Measurements from ENCODE around the gene SPEG.

The SPEG gene

GRCh38 chr2:219438453-219438852 is 3.8 kb downstream of the SPEG start:
- H3K27me3 ChIP-seq (ENCODE audit: low read depth, low read length) = peaks cover 20% of the 10 kb centered on the region
- H3K27ac ChIP-seq (ENCODE audit: low read length) = no peak overlapping the region
- no peaks in the 10 kb centered on the region for H3K36me3 ChIP-seq (ENCODE audit: control insufficient read depth in 1 of 2, insufficient read depth in 2 of 2, low read length in 2 of 2)
- H3K4me3 ChIP-seq (ENCODE audit: low read depth in 1 of 2, low read length in 2 of 2) = no peak overlapping the region
- no peaks in the 10 kb centered on the region for H3K9me3 ChIP-seq (ENCODE audit: control insufficient read depth in 1 of 2, low read length in 2 of 2)
- H3K4me1 ChIP-seq (ENCODE audit: control insufficient read depth in 1 of 2, insufficient read depth in 2 of 2, low read length in 2 of 2) = peaks cover 0 to 44% of the 10 kb centered on the region in 2 donors

- peaks cover 0 to 48% of the 10 kb centered on the region in 2 donors for H3K4me1 ChIP-seq (ENCODE audit: control insufficient read depth in 1 of 2, insufficient read depth in 2 of 2, low read length in 2 of 2)
- H3K36me3 ChIP-seq (ENCODE audit: control insufficient read depth in 1 of 2, insufficient read depth in 2 of 2, low read length in 2 of 2) = no peaks in the 10 kb centered on the region
- no peak overlapping the region for H3K27ac ChIP-seq (ENCODE audit: low read length)
- H3K4me3 ChIP-seq (ENCODE audit: low read depth in 1 of 2, low read length in 2 of 2) = no peak overlapping the region
- H3K27me3 ChIP-seq (ENCODE audit: low read depth, low read length) = peaks cover 20% of the 10 kb centered on the region
- H3K9me3 ChIP-seq (ENCODE audit: control insufficient read depth in 1 of 2, low read length in 2 of 2) = no peaks in the 10 kb centered on the region
Measured at GRCh38 chr2:219439506-219439905, 4.9 kb downstream of the SPEG start.

GRCh38 chr2:219440388-219441256 is 6.0 kb downstream of the SPEG start:
- Histone ChIP-seq H3K27ac (ENCODE audit: low read length) (peak overlapping the region; percentile 82), H3K36me3 (ENCODE audit: control insufficient read depth in 1 of 2, insufficient read depth in 2 of 2, low read length in 2 of 2) (no peaks in the 10 kb centered on the region), H3K4me3 (ENCODE audit: low read depth in 1 of 2, low read length in 2 of 2) (peak overlapping the region in 1 of 2 donors; percentile 58), H3K27me3 (ENCODE audit: low read depth, low read length) (peaks cover 16% of the 10 kb centered on the region), H3K9me3 (ENCODE audit: control insufficient read depth in 1 of 2, low read length in 2 of 2) (no peaks in the 10 kb centered on the region), H3K4me1 (ENCODE audit: control insufficient read depth in 1 of 2, insufficient read depth in 2 of 2, low read length in 2 of 2) (peaks cover 0 to 43% of the 10 kb centered on the region in 2 donors)

GRCh38 chr2:219441451-219442255 is 7.0 kb downstream of the SPEG start:
- H3K9me3 ChIP-seq (ENCODE audit: control insufficient read depth in 1 of 2, low read length in 2 of 2) = no peaks in the 10 kb centered on the region
- no peaks in the 10 kb centered on the region for H3K36me3 ChIP-seq (ENCODE audit: control insufficient read depth in 1 of 2, insufficient read depth in 2 of 2, low read length in 2 of 2)
- peaks cover 0 to 48% of the 10 kb centered on the region in 2 donors for H3K4me1 ChIP-seq (ENCODE audit: control insufficient read depth in 1 of 2, insufficient read depth in 2 of 2, low read length in 2 of 2)
- peak overlapping the region; percentile 82 for H3K27ac ChIP-seq (ENCODE audit: low read length)
- H3K27me3 ChIP-seq (ENCODE audit: low read depth, low read length) = peaks cover 6% of the 10 kb centered on the region
- H3K4me3 ChIP-seq (ENCODE audit: low read depth in 1 of 2, low read length in 2 of 2) = peak overlapping the region in 1 of 2 donors; percentile 58

DNA sequence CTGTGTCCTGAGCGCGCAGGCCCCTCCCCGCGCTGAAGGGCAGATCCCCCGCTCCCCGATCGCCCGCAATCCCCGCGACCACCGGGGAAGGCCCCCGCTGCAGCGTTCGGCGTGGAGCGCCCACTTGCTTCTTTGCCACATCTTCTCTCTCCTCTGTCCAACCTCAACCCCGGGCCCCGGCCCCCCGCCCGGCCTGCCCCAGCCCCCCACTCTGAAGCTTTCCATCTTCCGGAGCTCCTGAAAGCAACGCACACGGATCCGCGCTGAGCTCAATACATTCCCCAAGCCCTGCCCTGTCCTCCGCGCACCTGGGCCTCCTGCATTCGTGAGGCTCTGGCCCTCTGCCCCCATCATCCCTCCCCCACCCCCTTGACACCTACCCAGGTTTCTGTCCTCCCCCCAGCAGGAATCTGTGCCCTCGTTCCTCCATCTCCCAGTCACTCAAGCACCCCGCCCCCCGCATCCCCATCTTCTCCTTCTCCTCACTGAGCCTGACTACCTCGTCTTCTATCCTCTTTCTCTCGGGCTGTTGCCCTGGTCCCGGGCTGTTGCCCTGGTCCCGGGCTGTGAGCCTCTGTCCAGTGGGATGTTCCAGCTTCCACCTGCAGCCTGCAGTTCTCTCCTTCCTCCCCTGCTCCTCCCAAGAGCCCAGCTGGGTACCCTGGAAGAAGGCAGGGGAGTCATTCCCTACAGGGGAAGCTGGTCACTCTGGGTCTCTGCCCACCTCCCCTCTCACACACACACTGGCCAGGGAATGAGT is 7.8 kb downstream of the SPEG start:
- Histone ChIP-seq H3K4me3 (ENCODE audit: low read depth in 1 of 2, low read length in 2 of 2) (peak overlapping the region; percentile 37 to 53), H3K36me3 (ENCODE audit: control insufficient read depth in 1 of 2, insufficient read depth in 2 of 2, low read length in 2 of 2) (no peaks in the 10 kb centered on the region), H3K27me3 (ENCODE audit: low read depth, low read length) (peaks cover 5% of the 10 kb centered on the region), H3K4me1 (ENCODE audit: control insufficient read depth in 1 of 2, insufficient read depth in 2 of 2, low read length in 2 of 2) (peaks cover 0 to 46% of the 10 kb centered on the region in 2 donors), H3K27ac (ENCODE audit: low read length) (peak overlapping the region; percentile 80), H3K9me3 (ENCODE audit: control insufficient read depth in 1 of 2, low read length in 2 of 2) (no peaks in the 10 kb centered on the region)

- peak overlapping the region; percentile 37 to 53 for H3K4me3 ChIP-seq (ENCODE audit: low read depth in 1 of 2, low read length in 2 of 2)
Measured at GRCh38 chr2:219443016-219443696, 8.5 kb downstream of the SPEG start.

DNA sequence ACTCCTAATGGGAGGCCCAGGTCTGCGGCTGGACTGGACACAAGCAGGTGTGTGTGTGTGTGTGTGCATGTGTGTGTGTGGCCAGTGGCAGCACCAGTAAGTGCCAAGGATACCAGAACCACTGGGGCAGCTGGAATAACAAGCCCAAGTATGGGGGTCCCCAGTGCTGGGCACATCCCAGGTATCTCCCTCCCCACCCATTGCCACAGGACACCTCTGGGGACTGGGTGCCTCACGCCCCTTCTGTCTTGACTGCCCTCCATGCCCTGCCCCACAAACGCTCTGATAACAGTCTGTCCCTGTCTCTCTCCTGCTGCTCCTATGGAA is 9.0 kb downstream of the SPEG start:
- Histone ChIP-seq H3K27me3 (ENCODE audit: low read depth, low read length) (peaks cover 12% of the 10 kb centered on the region), H3K27ac (ENCODE audit: low read length) (peak overlapping the region; percentile 80), H3K9me3 (ENCODE audit: control insufficient read depth in 1 of 2, low read length in 2 of 2) (no peaks in the 10 kb centered on the region), H3K4me3 (ENCODE audit: low read depth in 1 of 2, low read length in 2 of 2) (peak overlapping the region; percentile 5 to 41), H3K4me1 (ENCODE audit: control insufficient read depth in 1 of 2, insufficient read depth in 2 of 2, low read length in 2 of 2) (peaks cover 0 to 48% of the 10 kb centered on the region in 2 donors), H3K36me3 (ENCODE audit: control insufficient read depth in 1 of 2, insufficient read depth in 2 of 2, low read length in 2 of 2) (no peaks in the 10 kb centered on the region)

More at GRCh38 chr2:219443016-219443696, 8.5 kb downstream of the SPEG start:
- Histone ChIP-seq H3K36me3 (ENCODE audit: control insufficient read depth in 1 of 2, insufficient read depth in 2 of 2, low read length in 2 of 2) (no peaks in the 10 kb centered on the region), H3K4me1 (ENCODE audit: control insufficient read depth in 1 of 2, insufficient read depth in 2 of 2, low read length in 2 of 2) (peaks cover 0 to 43% of the 10 kb centered on the region in 2 donors), H3K27ac (ENCODE audit: low read length) (peak overlapping the region; percentile 80), H3K27me3 (ENCODE audit: low read depth, low read length) (peaks cover 11% of the 10 kb centered on the region), H3K9me3 (ENCODE audit: control insufficient read depth in 1 of 2, low read length in 2 of 2) (no peaks in the 10 kb centered on the region)

DNA sequence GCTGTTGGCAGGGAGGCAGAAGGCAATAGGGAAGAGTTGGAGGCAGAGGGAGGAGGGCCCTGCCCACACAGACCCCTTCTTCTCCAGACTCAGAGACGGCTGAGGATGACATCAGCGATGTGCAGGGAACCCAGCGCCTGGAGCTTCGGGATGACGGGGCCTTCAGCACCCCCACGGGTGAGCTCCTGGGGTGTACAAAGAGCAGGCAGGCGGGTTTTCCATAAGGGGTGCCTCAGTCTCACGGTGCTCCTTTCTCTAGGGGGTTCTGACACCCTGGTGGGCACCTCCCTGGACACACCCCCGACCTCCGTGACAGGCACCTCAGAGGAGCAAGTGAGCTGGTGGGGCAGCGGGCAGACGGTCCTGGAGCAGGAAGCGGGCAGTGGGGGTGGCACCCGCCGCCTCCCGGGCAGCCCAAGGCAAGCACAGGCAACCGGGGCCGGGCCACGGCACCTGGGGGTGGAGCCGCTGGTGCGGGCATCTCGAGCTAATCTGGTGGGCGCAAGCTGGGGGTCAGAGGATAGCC is 10.0 kb downstream of the SPEG start:
- Histone ChIP-seq H3K4me3 (ENCODE audit: low read depth in 1 of 2, low read length in 2 of 2) (peak overlapping the region in 1 of 2 donors; percentile 41), H3K36me3 (ENCODE audit: control insufficient read depth in 1 of 2, insufficient read depth in 2 of 2, low read length in 2 of 2) (no peaks in the 10 kb centered on the region), H3K27ac (ENCODE audit: low read length) (peak overlapping the region; percentile 80), H3K27me3 (ENCODE audit: low read depth, low read length) (peaks cover 12% of the 10 kb centered on the region), H3K9me3 (ENCODE audit: control insufficient read depth in 1 of 2, low read length in 2 of 2) (no peaks in the 10 kb centered on the region), H3K4me1 (ENCODE audit: control insufficient read depth in 1 of 2, insufficient read depth in 2 of 2, low read length in 2 of 2) (peaks cover 0 to 57% of the 10 kb centered on the region in 2 donors)

DNA sequence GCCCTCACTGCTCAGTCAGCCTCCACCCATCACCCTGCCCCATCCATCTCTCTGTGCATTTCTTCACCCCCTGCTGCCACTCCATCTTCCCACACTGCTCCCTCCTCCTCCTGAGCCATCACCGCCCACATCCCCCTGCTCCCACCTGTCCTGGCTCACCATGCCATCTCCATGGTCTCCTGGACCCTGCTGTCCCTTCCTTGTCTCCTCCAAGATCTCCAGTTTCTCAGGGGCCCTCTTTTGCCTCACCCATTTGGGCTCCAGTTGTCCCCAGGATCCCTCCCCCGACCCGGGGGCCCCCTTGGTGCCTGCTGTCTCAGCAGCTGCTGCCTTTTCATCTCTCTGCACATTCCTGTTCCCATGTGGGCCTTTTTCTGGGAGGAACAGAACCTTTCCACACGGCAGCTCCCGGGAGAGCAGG is 10.6 kb downstream of the SPEG start:
- Histone ChIP-seq H3K4me1 (ENCODE audit: control insufficient read depth in 1 of 2, insufficient read depth in 2 of 2, low read length in 2 of 2) (peaks cover 0 to 62% of the 10 kb centered on the region in 2 donors), H3K9me3 (ENCODE audit: control insufficient read depth in 1 of 2, low read length in 2 of 2) (no peaks in the 10 kb centered on the region), H3K4me3 (ENCODE audit: low read depth in 1 of 2, low read length in 2 of 2) (peak overlapping the region; percentile 25 to 30), H3K36me3 (ENCODE audit: control insufficient read depth in 1 of 2, insufficient read depth in 2 of 2, low read length in 2 of 2) (no peaks in the 10 kb centered on the region), H3K27me3 (ENCODE audit: low read depth, low read length) (peaks cover 12% of the 10 kb centered on the region), H3K27ac (ENCODE audit: low read length) (peak overlapping the region; percentile 80)

- H3K4me1 ChIP-seq (ENCODE audit: control insufficient read depth in 1 of 2, insufficient read depth in 2 of 2, low read length in 2 of 2) = peaks cover 0 to 62% of the 10 kb centered on the region in 2 donors
- H3K27me3 ChIP-seq (ENCODE audit: low read depth, low read length) = peaks cover 12% of the 10 kb centered on the region
- H3K4me3 ChIP-seq (ENCODE audit: low read depth in 1 of 2, low read length in 2 of 2) = peak overlapping the region in 1 of 2 donors; percentile 25
- H3K36me3 ChIP-seq (ENCODE audit: control insufficient read depth in 1 of 2, insufficient read depth in 2 of 2, low read length in 2 of 2) = no peaks in the 10 kb centered on the region
- peak overlapping the region; percentile 80 for H3K27ac ChIP-seq (ENCODE audit: low read length)
- no peaks in the 10 kb centered on the region for H3K9me3 ChIP-seq (ENCODE audit: control insufficient read depth in 1 of 2, low read length in 2 of 2)
Measured at GRCh38 chr2:219446101-219446504, 11.5 kb downstream of the SPEG start.
